AG09309 (cell line): ENCODE results near the gene KDM5A.

Source experiments
- DNase-seq: peaks from one replicate; pipeline ENCODE4 v3.0.0-alpha.2; 2010; ENCODE audit warnings: low read depth
- H3K4me3 ChIP-seq: 2 replicates; pipeline ENCODE4 v1.5.1; 2011; ENCODE audit warnings: mild to moderate bottlenecking, low read depth, low read length, moderate library complexity; ENCODE audit not compliant: control insufficient read depth
- CTCF ChIP-seq: IDR thresholded peaks from 2 replicates; pipeline ENCODE4 v1.5.1; 2011; ENCODE audit warnings: mild to moderate bottlenecking, low read depth, low read length, inconsistent platforms; ENCODE audit not compliant: insufficient read depth, control insufficient read depth; ENCODE audit errors: missing control alignments

The KDM5A gene

GRCh38 chr12:272942-273341 is 116.2 kb downstream of the KDM5A start:
- TF ChIP-seq CTCF = no peak
- DNase-seq = no peak
- no peak overlapping the region for H3K4me3 ChIP-seq

- H3K4me3 ChIP-seq = no peak overlapping the region
- no peak for TF ChIP-seq CTCF
- DNase-seq = no peak
Measured at GRCh38 chr12:271161-271560, 118.0 kb downstream of the KDM5A start.

GRCh38 chr12:269191-269590 is 119.9 kb downstream of the KDM5A start:
- DNase-seq = no peak
- no peak for TF ChIP-seq CTCF
- H3K4me3 ChIP-seq = no peak overlapping the region

GRCh38 chr12:268483-268840 is 120.7 kb downstream of the KDM5A start:
- H3K4me3 ChIP-seq = no peak overlapping the region
- TF ChIP-seq CTCF = no peak
- DNase-seq = no peak

GRCh38 chr12:267581-268482 is 121.3 kb downstream of the KDM5A start:
- TF ChIP-seq CTCF = no peak
- no peak for DNase-seq
- H3K4me3 ChIP-seq = no peak overlapping the region

GRCh38 chr12:265096-265495 is 124.0 kb downstream of the KDM5A start:
- H3K4me3 ChIP-seq = no peak overlapping the region
- DNase-seq = no peak
- TF ChIP-seq CTCF = no peak
